HL-60 (cell line): ENCODE data around the gene CDC42BPB.

Source experiments
- CTCF ChIP-seq: IDR thresholded peaks from one replicate; pipeline ENCODE4 v1.5.1; 2011; ENCODE audit warnings: low read length, control low read depth, inconsistent platforms; ENCODE audit not compliant: insufficient read depth
- GABPA ChIP-seq: IDR thresholded peaks from 2 replicates; pipeline ENCODE4 v1.6.1; 2012; ENCODE audit warnings: low read depth
- POLR2AphosphoS5 ChIP-seq: IDR thresholded peaks from 2 replicates; pipeline ENCODE4 v1.6.1; 2012; ENCODE audit warnings: low read depth

- no peak for TF ChIP-seq CTCF
- TF ChIP-seq POLR2AphosphoS5 = no peak
- no peak for TF ChIP-seq GABPA
Measured at GRCh38 chr14:102957222-102957621, 100.1 kb downstream of the CDC42BPB start.
